Measurements from ENCODE around the gene MFAP2. TPM values are rescaled to one million over a fixed set of nuclear protein-coding genes. Genes with fewer than 3 reads are reported as not detected.

MFAP2 gene
- total RNA-seq, 1 donor from 2014 or later = 172 TPM

- TF ChIP-seq CTCF (IDR thresholded peaks at IDR 0.05) = no peak
- Mint-ChIP-seq H3K4me1 (ENCODE audit: unreplicated experiment) (peaks cover 32% of the 10 kb centered on the region), H3K4me3 (ENCODE audit: unreplicated experiment) (no peak overlapping the region), H3K27me3 (ENCODE audit: unreplicated experiment) (no peaks in the 10 kb centered on the region), H3K36me3 (ENCODE audit: unreplicated experiment) (peaks cover 2% of the 10 kb centered on the region), H3K27ac (ENCODE audit: unreplicated experiment) (no peak overlapping the region), H3K9me3 (ENCODE audit: unreplicated experiment) (no peaks in the 10 kb centered on the region)
- DNase-seq (ENCODE audit: extremely low spot score, unreplicated experiment) = no peak
Observed at GRCh38 chr1:16973215-16973614, 7.2 kb downstream of the MFAP2 start.

- no peaks in the 10 kb centered on the region for H3K27me3 Mint-ChIP-seq (ENCODE audit: unreplicated experiment)
- H3K36me3 Mint-ChIP-seq (ENCODE audit: unreplicated experiment) = peaks cover 2% of the 10 kb centered on the region
- peak overlapping the region; percentile 67 for H3K27ac Mint-ChIP-seq (ENCODE audit: unreplicated experiment)
- H3K9me3 Mint-ChIP-seq (ENCODE audit: unreplicated experiment) = no peaks in the 10 kb centered on the region
- no peak for DNase-seq (ENCODE audit: extremely low spot score, unreplicated experiment)
- peaks cover 23% of the 10 kb centered on the region for H3K4me1 Mint-ChIP-seq (ENCODE audit: unreplicated experiment)
- no peak for TF ChIP-seq CTCF (IDR thresholded peaks at IDR 0.05)
- no peak overlapping the region for H3K4me3 Mint-ChIP-seq (ENCODE audit: unreplicated experiment)
Observed at GRCh38 chr1:16972189-16972895, 8.1 kb downstream of the MFAP2 start.

- peaks cover 28% of the 10 kb centered on the region for H3K4me1 Mint-ChIP-seq (ENCODE audit: unreplicated experiment)
- DNase-seq (ENCODE audit: extremely low spot score, unreplicated experiment) = no peak
- TF ChIP-seq CTCF (IDR thresholded peaks at IDR 0.05) = no peak
- H3K27me3 Mint-ChIP-seq (ENCODE audit: unreplicated experiment) = no peaks in the 10 kb centered on the region
- peaks cover 5% of the 10 kb centered on the region for H3K36me3 Mint-ChIP-seq (ENCODE audit: unreplicated experiment)
- peak overlapping the region; percentile 18 for H3K27ac Mint-ChIP-seq (ENCODE audit: unreplicated experiment)
- no peaks in the 10 kb centered on the region for H3K9me3 Mint-ChIP-seq (ENCODE audit: unreplicated experiment)
- H3K4me3 Mint-ChIP-seq (ENCODE audit: unreplicated experiment) = no peak overlapping the region
Observed at GRCh38 chr1:16971341-16972188, 8.9 kb downstream of the MFAP2 start.

GRCh38 chr1:16970132-16970910, 10.1 kb downstream of the MFAP2 start:
- TF ChIP-seq CTCF (IDR thresholded peaks at IDR 0.05) = no peak
- Mint-ChIP-seq H3K36me3 (ENCODE audit: unreplicated experiment) (peaks cover 11% of the 10 kb centered on the region), H3K4me3 (ENCODE audit: unreplicated experiment) (no peak overlapping the region), H3K9me3 (ENCODE audit: unreplicated experiment) (no peaks in the 10 kb centered on the region), H3K27ac (ENCODE audit: unreplicated experiment) (no peak overlapping the region), H3K4me1 (ENCODE audit: unreplicated experiment) (peaks cover 23% of the 10 kb centered on the region), H3K27me3 (ENCODE audit: unreplicated experiment) (no peaks in the 10 kb centered on the region)
- no peak for DNase-seq (ENCODE audit: extremely low spot score, unreplicated experiment)

All from osteocyte (in vitro differentiated cells).